GM08714 (cell line): ENCODE measurements around the gene SLC9A8.
"Not testable (repeated sequence)": the region's sequence is repeated elsewhere in the genome, so short reads cannot be mapped to it uniquely, and the experiment has no call there.

Experiments used
- H3K4me3 ChIP-seq: fragments of 200-500 bp; sonication (Bioruptor generic); 2 replicates; pipeline ENCODE4 v1.5.1; 2014; ENCODE audit warnings: mild to moderate bottlenecking, low read length, inconsistent platforms
- ZNF274 ChIP-seq: IDR thresholded peaks from 2 replicates; pipeline ENCODE4 v1.6.1; 2012; ENCODE audit warnings: mild to moderate bottlenecking, low read depth, low read length

SLC9A8 gene

GRCh38 chr20:49812507-49813304 lies at the start of gene SLC9A8:
Gene SLC9A8, plus strand, starts transcription at chr20:49812828. Its CDS starts 95 bp downstream, at chr20:49812923.
- H3K4me3 ChIP-seq, result peak within 1 kb of the TSS; percentile 98
- TF ChIP-seq ZNF274, result no peak

- H3K4me3 ChIP-seq, result no peak overlapping the region
- no peak for TF ChIP-seq ZNF274
These were observed 49.5 kb upstream of the SLC9A8 start for GRCh38 chr20:49762940-49763766.

- no peak overlapping the region for H3K4me3 ChIP-seq
- no peak for TF ChIP-seq ZNF274
These were observed 47.3 kb upstream of the SLC9A8 start for GRCh38 chr20:49765413-49765736.

- TF ChIP-seq ZNF274, result no peak
- no peak overlapping the region for H3K4me3 ChIP-seq
These were observed 46.6 kb upstream of the SLC9A8 start for GRCh38 chr20:49765846-49766541.

- no peak for TF ChIP-seq ZNF274
These were observed 45.6 kb upstream of the SLC9A8 start for GRCh38 chr20:49766979-49767521.

GRCh38 chr20:49768204-49769047 lies 44.2 kb upstream of the SLC9A8 start:
- H3K4me3 ChIP-seq, result no peak overlapping the region
- no peak for TF ChIP-seq ZNF274

More at GRCh38 chr20:49766979-49767521, 45.6 kb upstream of the SLC9A8 start:
- H3K4me3 ChIP-seq, result no peak overlapping the region

- TF ChIP-seq ZNF274, result no peak
- no peak overlapping the region for H3K4me3 ChIP-seq
These were observed 43.5 kb upstream of the SLC9A8 start for GRCh38 chr20:49769048-49769581.

GRCh38 chr20:49770634-49771033 lies 42.0 kb upstream of the SLC9A8 start:
- H3K4me3 ChIP-seq, result no peak overlapping the region
- no peak for TF ChIP-seq ZNF274

- not testable (repeated sequence) for H3K4me3 ChIP-seq
These were observed 38.4 kb upstream of the SLC9A8 start for GRCh38 chr20:49774213-49774612.

- H3K4me3 ChIP-seq, result no peak overlapping the region
- TF ChIP-seq ZNF274, result no peak
These were observed 37.4 kb upstream of the SLC9A8 start for GRCh38 chr20:49775229-49775693.

GRCh38 chr20:49779972-49780371 lies 32.7 kb upstream of the SLC9A8 start:
- H3K4me3 ChIP-seq, result no peak overlapping the region
- no peak for TF ChIP-seq ZNF274

- TF ChIP-seq ZNF274, result no peak
- H3K4me3 ChIP-seq, result no peak overlapping the region
These were observed 31.0 kb upstream of the SLC9A8 start for GRCh38 chr20:49781676-49782075.

- H3K4me3 ChIP-seq, result not testable (repeated sequence)
These were observed 30.2 kb upstream of the SLC9A8 start for GRCh38 chr20:49782439-49782838.

GRCh38 chr20:49783021-49783995 lies 29.3 kb upstream of the SLC9A8 start:
- not testable (repeated sequence) for H3K4me3 ChIP-seq
